GM12874 (cell line): ENCODE data around the gene IMPDH1.

Source experiments
- TF ChIP-seq, protein P1 (sequence below): IDR thresholded peaks from 2 replicates; pipeline ENCODE4 v1.5.1; 2011; ENCODE audit warnings: low read depth, mild to moderate bottlenecking, control low read depth, low read length, moderate library complexity; ENCODE audit not compliant: insufficient read depth

IMPDH1 gene

DNA sequence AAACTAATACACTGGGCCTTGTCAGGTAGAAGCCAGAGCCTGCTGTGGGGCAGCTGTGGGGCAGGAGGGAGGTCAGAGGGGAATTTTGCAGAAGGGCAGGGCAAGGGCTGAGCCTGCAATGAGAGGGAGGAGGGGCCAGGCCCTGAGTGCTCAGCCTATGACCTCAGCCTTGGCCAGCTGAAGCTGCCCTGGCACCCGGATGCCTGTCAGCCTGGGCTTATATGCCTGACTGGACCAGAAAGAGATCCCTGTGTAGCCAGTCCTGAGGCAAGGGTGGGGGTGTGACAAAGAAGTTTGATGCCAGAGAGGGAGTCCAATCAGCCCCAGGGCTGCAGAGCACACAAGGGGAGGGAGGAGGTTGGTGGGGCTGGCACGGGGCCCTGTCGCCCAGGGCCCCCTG is 26.0 kb downstream of the IMPDH1 start:
- TF ChIP-seq, protein P1, sequence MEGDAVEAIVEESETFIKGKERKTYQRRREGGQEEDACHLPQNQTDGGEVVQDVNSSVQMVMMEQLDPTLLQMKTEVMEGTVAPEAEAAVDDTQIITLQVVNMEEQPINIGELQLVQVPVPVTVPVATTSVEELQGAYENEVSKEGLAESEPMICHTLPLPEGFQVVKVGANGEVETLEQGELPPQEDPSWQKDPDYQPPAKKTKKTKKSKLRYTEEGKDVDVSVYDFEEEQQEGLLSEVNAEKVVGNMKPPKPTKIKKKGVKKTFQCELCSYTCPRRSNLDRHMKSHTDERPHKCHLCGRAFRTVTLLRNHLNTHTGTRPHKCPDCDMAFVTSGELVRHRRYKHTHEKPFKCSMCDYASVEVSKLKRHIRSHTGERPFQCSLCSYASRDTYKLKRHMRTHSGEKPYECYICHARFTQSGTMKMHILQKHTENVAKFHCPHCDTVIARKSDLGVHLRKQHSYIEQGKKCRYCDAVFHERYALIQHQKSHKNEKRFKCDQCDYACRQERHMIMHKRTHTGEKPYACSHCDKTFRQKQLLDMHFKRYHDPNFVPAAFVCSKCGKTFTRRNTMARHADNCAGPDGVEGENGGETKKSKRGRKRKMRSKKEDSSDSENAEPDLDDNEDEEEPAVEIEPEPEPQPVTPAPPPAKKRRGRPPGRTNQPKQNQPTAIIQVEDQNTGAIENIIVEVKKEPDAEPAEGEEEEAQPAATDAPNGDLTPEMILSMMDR, result no peak

DNA sequence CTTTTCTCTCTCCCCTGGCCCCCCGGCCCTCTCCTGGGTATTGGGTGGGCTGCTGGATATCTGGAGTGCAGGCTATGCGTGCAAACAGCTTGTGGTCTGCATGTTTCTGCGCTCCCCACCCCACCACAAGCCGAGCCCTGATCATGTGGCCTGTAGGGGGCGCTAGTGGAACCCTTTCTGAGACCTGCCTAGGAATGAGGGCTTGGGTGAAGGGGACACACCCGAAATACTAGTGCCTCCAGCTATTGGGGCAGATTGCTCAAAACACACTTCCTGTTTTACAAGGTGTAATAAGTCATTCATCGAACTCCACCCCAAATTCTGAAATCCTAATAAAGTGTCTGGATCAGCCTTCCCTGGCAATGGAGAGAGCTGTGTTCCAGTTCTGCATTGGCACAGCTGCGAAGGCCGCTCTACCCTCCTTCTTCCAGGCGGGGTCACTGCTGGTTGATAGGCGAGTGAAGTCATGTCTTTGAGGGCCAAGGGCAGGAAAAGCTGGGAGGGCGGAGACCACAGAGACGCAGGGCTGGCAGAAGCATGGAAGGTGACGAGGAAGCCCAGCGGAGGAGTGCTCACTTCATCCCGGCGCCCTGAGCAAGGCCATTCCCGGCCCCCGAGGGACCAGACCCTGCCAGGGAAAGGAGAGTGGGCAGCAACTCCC is 28.5 kb downstream of the IMPDH1 start:
- TF ChIP-seq, protein P1, result peak; percentile 76

DNA sequence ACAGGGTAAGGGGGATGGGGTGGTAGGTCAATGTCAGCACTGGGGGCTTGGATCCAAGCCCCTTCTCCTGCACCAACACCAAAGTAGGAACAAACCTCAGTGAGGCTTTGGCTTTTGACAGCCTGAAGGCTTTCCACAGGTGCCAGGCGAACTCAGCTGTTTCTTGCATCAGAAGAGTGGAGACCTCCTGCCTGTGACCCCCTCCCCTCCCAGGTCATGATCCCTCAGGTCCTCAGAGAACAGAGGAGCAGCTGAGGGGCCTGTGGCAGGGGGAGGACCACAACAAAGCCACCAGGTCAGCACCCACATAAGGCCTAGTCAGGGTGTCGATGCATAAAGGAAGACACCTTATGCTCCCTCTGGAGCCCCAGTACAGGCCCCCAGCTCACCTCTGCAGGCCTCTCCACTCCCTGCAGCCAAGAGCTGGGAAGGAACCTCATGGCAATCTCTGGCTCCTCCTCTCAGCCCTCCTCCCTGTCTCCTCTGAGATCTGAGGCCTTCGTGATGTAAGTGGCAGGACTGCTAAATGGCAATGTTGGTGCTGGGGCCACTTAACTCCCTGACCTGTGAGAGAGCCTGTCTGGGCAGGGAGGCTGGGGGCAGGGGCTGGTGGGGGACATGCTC is 29.2 kb downstream of the IMPDH1 start:
- TF ChIP-seq, protein P1, result no peak

DNA sequence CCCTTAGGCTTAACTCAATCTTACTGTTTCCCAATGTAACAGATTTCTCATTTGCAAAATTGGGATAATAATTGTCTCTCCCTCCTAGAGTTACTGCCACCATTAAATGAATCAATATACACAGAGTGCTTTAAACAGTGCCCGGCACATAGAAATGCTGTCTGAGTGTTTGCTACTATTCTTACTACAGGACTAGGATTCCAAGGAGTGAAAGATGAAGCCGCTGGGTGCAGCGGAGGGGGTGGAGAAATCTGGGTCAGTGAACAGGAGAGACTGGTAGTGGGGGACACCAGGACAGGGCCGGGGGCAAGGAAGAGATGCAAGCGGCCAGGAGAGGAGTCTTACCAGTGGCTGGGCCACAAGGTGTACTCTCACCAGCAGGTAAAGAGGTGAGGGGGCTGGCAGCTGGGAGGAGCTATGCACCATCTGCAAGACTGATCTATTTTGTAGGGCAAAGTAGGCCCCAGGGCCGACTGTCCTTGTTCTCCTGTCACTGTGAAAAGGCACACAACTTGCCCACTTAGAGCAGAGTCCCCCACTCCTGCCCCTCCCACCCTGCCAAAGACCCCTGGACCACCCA is 29.8 kb downstream of the IMPDH1 start:
- TF ChIP-seq, protein P1, result no peak

DNA sequence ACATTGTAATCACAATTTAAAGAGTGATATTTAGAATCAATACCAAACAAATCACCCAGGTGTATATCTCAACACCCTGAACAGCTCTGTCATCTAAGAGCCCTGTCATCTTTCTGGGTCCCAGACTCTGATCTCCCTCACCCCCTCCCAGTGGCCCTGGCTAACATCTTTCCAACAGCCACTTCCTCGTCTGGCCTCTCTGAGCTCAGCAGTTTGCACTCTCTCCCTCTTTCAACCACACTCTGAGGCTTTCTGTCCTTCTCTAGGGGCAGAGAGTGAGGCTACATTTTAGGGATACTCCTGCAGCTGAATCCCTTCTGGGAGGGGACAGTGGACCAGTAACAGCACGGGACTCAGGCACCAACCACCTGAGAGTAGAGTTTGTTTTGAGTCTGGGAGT is 31.1 kb downstream of the IMPDH1 start:
- TF ChIP-seq, protein P1, result no peak

DNA sequence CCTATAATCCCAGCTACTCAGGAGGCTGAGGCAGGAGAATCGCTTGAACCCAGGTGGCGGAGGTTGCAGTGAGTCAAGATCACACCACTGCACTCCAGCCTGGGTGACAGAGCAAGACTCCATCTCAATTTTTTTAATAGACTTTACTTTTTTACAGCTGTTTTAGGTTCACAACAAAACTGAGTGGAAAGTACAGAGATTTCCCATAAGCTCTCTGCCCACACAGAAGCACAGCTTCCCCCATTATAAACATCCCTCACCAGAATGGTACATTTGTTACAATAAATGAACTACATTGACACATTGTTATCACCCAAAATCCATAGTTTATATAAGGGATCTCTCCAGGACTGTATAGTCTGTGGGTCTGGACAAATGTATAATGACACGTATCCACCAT is 33.7 kb downstream of the IMPDH1 start:
- TF ChIP-seq, protein P1, result no peak

DNA sequence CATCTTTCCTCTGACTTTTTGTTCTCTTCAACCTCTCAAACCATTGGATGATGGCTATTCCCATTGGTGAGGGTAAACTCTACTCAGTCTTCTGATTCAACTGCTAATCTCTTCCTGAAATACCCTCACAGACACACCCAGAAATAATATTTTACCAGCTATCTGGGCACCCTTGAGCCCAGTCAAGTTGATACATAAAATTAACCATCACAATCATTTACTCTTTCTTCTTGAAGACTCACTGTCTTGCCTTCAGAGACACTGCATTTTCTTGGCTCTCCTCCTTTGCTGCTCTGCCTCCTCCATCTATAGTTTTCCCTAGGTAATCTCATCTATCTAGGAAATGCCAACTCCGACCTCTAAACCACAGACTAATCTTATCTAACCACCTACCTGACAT is 35.7 kb downstream of the IMPDH1 start:
- TF ChIP-seq, protein P1, result no peak
